ENCODE measurements around the gene AK8.

DNA sequence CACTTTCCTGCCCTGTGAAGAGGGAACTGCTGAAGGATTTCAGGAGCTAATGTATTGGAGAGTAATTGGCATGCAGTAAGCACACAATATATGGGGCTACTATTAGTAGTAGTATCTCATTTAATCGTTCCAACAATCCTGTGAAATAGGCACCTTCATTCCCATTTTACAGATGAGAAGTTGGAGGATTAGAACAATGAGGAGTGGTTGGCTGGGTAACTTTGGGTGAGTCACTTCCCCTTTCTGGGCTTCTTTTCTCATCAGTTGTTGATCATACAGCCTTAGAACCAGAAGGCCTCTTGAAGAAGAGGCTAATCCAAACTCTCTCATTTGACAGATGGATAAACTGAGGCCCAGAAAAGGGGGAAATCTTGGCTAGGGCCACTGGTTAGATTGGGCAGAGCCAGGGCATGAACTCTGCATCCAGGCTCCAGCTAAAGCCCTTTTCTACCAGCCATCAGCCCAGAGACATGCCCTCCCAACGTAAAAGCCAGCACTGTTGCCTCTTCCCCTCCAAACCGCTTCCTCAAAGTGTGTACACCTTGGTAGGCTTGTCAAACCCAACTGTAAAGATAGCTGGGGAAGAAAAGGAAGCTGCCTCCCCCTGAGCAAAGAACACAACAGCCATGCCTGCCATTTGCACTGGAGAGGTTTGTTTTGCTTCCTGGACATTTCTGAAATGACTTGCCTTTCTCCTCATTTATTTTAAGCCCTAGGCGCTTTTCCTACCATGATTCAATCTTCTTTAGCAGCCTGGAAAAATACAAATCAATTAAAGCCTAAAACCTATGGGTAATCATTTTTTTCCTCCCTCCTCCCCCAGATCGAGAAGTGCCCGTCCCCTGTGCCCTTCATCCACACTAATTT, 1.6 kb upstream of the AK8 start:
- TF ChIP-seq, protein P1, sequence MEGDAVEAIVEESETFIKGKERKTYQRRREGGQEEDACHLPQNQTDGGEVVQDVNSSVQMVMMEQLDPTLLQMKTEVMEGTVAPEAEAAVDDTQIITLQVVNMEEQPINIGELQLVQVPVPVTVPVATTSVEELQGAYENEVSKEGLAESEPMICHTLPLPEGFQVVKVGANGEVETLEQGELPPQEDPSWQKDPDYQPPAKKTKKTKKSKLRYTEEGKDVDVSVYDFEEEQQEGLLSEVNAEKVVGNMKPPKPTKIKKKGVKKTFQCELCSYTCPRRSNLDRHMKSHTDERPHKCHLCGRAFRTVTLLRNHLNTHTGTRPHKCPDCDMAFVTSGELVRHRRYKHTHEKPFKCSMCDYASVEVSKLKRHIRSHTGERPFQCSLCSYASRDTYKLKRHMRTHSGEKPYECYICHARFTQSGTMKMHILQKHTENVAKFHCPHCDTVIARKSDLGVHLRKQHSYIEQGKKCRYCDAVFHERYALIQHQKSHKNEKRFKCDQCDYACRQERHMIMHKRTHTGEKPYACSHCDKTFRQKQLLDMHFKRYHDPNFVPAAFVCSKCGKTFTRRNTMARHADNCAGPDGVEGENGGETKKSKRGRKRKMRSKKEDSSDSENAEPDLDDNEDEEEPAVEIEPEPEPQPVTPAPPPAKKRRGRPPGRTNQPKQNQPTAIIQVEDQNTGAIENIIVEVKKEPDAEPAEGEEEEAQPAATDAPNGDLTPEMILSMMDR (conservative IDR thresholded peaks at IDR 0.05; ENCODE audit: low read depth in 2 of 2) = no peak
- TF ChIP-seq ZNF331 (CRISPR knock-in tag; IDR thresholded peaks at IDR 0.05; ENCODE audit: low read depth) = no peak
- no peak for TF ChIP-seq POLR2AphosphoS5 (IDR thresholded peaks at IDR 0.05; ENCODE audit: low read depth)
- no peak for TF ChIP-seq JUNB (IDR thresholded peaks at IDR 0.05; ENCODE audit: unreplicated experiment)
- TF ChIP-seq, protein P2, sequence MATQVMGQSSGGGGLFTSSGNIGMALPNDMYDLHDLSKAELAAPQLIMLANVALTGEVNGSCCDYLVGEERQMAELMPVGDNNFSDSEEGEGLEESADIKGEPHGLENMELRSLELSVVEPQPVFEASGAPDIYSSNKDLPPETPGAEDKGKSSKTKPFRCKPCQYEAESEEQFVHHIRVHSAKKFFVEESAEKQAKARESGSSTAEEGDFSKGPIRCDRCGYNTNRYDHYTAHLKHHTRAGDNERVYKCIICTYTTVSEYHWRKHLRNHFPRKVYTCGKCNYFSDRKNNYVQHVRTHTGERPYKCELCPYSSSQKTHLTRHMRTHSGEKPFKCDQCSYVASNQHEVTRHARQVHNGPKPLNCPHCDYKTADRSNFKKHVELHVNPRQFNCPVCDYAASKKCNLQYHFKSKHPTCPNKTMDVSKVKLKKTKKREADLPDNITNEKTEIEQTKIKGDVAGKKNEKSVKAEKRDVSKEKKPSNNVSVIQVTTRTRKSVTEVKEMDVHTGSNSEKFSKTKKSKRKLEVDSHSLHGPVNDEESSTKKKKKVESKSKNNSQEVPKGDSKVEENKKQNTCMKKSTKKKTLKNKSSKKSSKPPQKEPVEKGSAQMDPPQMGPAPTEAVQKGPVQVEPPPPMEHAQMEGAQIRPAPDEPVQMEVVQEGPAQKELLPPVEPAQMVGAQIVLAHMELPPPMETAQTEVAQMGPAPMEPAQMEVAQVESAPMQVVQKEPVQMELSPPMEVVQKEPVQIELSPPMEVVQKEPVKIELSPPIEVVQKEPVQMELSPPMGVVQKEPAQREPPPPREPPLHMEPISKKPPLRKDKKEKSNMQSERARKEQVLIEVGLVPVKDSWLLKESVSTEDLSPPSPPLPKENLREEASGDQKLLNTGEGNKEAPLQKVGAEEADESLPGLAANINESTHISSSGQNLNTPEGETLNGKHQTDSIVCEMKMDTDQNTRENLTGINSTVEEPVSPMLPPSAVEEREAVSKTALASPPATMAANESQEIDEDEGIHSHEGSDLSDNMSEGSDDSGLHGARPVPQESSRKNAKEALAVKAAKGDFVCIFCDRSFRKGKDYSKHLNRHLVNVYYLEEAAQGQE (IDR thresholded peaks at IDR 0.05; ENCODE audit: unreplicated experiment) = no peak

All from GM23338 (cell line).